HepG2 (cell line): ENCODE data around the gene UROS. TPM values are rescaled to one million over a fixed set of nuclear protein-coding genes. Genes with fewer than 3 reads are reported as not detected.

Source experiments
- ATAC-seq: fragments of 200-7000 bp; cut with Tn5 transposase; 3 replicates; pipeline ENCODE4 v1.9.1; 2020; ENCODE audit warnings: mild to moderate bottlenecking, moderate library complexity
- BruUV-seq: library from RNA; stranded (reverse); fragments of 400-500 nt; replicated peaks from 2 replicates; lab custom pipeline; 2021; lab: Mats Ljungman, UMichigan
- CTCF ChIA-PET: fragments of 300-600 bp; formaldehyde crosslinking; extraction: SDS; loops from one replicate; lab custom pipeline; 2021; ENCODE audit warnings: low total read pairs, inconsistent platforms, low intra/inter-chr PET ratio; lab: Yijun Ruan, JAX
- POLR2A ChIA-PET: fragments of 350-600 bp; sonication (Branson Sonifier 250); formaldehyde crosslinking; loops from one replicate; lab custom pipeline; 2020; ENCODE audit warnings: antibody characterized with exemption, inconsistent platforms; lab: Yijun Ruan, JAX
- DNase-seq: peaks from one replicate; pipeline ENCODE4 v3.0.0-alpha.2; 2015; ENCODE audit warnings: low spot score
- FAIRE-seq: peaks from 3 replicates; lab custom pipeline; 2011; peaks lifted over from hg19 to GRCh38; lab: Jason Lieb, UNC
- H2AFZ ChIP-seq: one replicate; pipeline ENCODE4 v1.6.1; 2011; ENCODE audit warnings: low read length, inconsistent platforms
- H3K27ac ChIP-seq: fragments of 300-600 bp; 3 replicates; pipeline ENCODE4 v1.8.0; 2011; ENCODE audit warnings: mixed run types, mild to moderate bottlenecking, mixed read lengths, low read length, inconsistent platforms; ENCODE audit not compliant: insufficient read depth; ENCODE audit errors: extremely low read length
- H3K27me3 ChIP-seq, 2 experiments: fragments of 200-600 bp in 1 of 2; 2 replicates in 1 of 2; 3 replicates in 1 of 2; pipeline versions ENCODE4 v1.6.0 to v1.8.0; 2011; ENCODE audit warnings: low read length in 2 of 2, mild to moderate bottlenecking in 2 of 2, moderate library complexity in 2 of 2, inconsistent platforms in 1 of 2; ENCODE audit not compliant: insufficient read depth in 2 of 2, control insufficient read depth in 1 of 2
- H3K36me3 ChIP-seq, 2 experiments: fragments of 200-600 bp in 1 of 2; replicated peaks in 1 of 2; 2 replicates in 1 of 2; 3 replicates in 1 of 2; pipeline versions ENCODE4 v1.5.1 to v1.8.0; 2011; ENCODE audit warnings: low read length in 2 of 2, inconsistent platforms in 1 of 2; ENCODE audit not compliant: insufficient read depth in 2 of 2, control insufficient read depth in 1 of 2
- H3K4me1 ChIP-seq: 2 replicates; pipeline ENCODE4 v1.5.1; 2012; ENCODE audit warnings: low read length, inconsistent platforms; ENCODE audit not compliant: insufficient read depth
- H3K4me2 ChIP-seq: 2 replicates; pipeline ENCODE4 v1.6.0; 2011; ENCODE audit warnings: low read depth, low read length, inconsistent platforms
- H3K4me3 ChIP-seq, 3 experiments: fragments of 200-600 bp in 1 of 3; sonication (generic), shearing (Covaris generic) in 1 of 3; replicated peaks in 1 of 3; 2 replicates each; pipeline ENCODE4 v1.5.1; 2011 to 2016; ENCODE audit warnings: low read length in 3 of 3, inconsistent platforms in 2 of 3, low read depth in 2 of 3, mild to moderate bottlenecking in 2 of 3, control low read depth in 1 of 3, mixed read lengths in 1 of 3; ENCODE audit not compliant: insufficient read depth in 1 of 3
- H3K79me2 ChIP-seq: one replicate; pipeline ENCODE4 v1.6.1; 2011; ENCODE audit warnings: low read length, inconsistent platforms; ENCODE audit not compliant: insufficient read depth
- H3K9ac ChIP-seq: 2 replicates; pipeline ENCODE4 v1.6.0; 2011; ENCODE audit warnings: mild to moderate bottlenecking, low read depth, low read length, inconsistent platforms; ENCODE audit not compliant: insufficient read depth
- H3K9me3 ChIP-seq: 2 replicates; pipeline ENCODE4 v1.5.1; 2012; ENCODE audit warnings: mild to moderate bottlenecking, low read length
- H4K20me1 ChIP-seq: 2 replicates; pipeline ENCODE4 v1.6.0; 2011; ENCODE audit warnings: inconsistent platforms, mild to moderate bottlenecking, low read length, moderate library complexity; ENCODE audit not compliant: insufficient read depth
- KMT2B ChIP-seq: IDR thresholded peaks from 2 replicates; pipeline ENCODE4 v1.6.1; 2016; ENCODE audit warnings: missing genetic modification reagents, missing compliant biosample characterization
- NAIF1 ChIP-seq: sonication (generic); formaldehyde crosslinking; IDR thresholded peaks from 2 replicates; pipeline ENCODE4 v1.5.0; 2020; ENCODE audit warnings: mild to moderate bottlenecking, missing genetic modification reagents, borderline replicate concordance
- POLR2AphosphoS5 ChIP-seq: IDR thresholded peaks from 2 replicates; pipeline ENCODE4 v1.6.1; 2012; ENCODE audit warnings: low read depth, low read length
- TRIM24 ChIP-seq: sonication (generic); formaldehyde crosslinking; IDR thresholded peaks from 2 replicates; pipeline ENCODE4 v1.8.0; 2022; ENCODE audit warnings: mild to moderate bottlenecking, missing genetic modification reagents
- WGBS: methylation state at CpG from one replicate; pipeline ENCODE4 v1.1.6; 2017; ENCODE audit warnings: low lambda C conversion rate; 5-methylcytosine and 5-hydroxymethylcytosine counted together
- in situ Hi-C: cut with HindIII; loops from 2 replicates; pipeline ENCODE4 v1.10.0; 2017; ENCODE audit warnings: low pct_unique_long_range_greater_than_20kb; ENCODE audit not compliant: extremely low pct_ligation_motif_present
- intact Hi-C: fragments of 100-400 bp; cut with micrococcal nuclease; formaldehyde crosslinking; loops from one replicate; pipeline ENCODE4 v1.10.0; 2022; ENCODE audit not compliant: unreplicated experiment
- polyA plus RNA-seq, 8 experiments: library from polyadenylated mRNA; depleted of rRNA in 3 of 8; stranded (reverse) in 7 of 8; unstranded in 1 of 8; fragments of >200 nt; fragmentation: Illumina TruSeq in 4 of 8; extraction: Trizol in 4 of 8; gene quantifications; 2 replicates each; pipeline versions ENCODE4 v1.2.1 to v1.2.3, GENCODE V29; 2011 to 2016; ENCODE audit warnings: low read depth in 4 of 8, missing spikeins in 1 of 8, mixed read lengths in 1 of 8; ENCODE audit not compliant: insufficient read depth in 1 of 8
- total RNA-seq, 5 experiments: library from RNA; depleted of rRNA; stranded (reverse); fragments of >200 nt; fragmentation: Illumina TruSeq; extraction: Trizol; gene quantifications; 2 replicates each; pipeline ENCODE4 v1.2.3, GENCODE V29; 2016; ENCODE audit warnings: low read depth in 1 of 5
- TF ChIP-seq, protein P1 (sequence below): sonication (generic); formaldehyde crosslinking; conservative IDR thresholded peaks from 2 replicates; pipeline ENCODE4 v1.8.0; 2022; ENCODE audit warnings: mild to moderate bottlenecking, moderate library complexity, missing genetic modification reagents

UROS gene
- total and polyA plus RNA-seq, 2 of the 13 experiments (the other 11 are each of a cell fraction or from before 2014, with no cell fraction given) = 14.8 to 49.9 TPM

DNA sequence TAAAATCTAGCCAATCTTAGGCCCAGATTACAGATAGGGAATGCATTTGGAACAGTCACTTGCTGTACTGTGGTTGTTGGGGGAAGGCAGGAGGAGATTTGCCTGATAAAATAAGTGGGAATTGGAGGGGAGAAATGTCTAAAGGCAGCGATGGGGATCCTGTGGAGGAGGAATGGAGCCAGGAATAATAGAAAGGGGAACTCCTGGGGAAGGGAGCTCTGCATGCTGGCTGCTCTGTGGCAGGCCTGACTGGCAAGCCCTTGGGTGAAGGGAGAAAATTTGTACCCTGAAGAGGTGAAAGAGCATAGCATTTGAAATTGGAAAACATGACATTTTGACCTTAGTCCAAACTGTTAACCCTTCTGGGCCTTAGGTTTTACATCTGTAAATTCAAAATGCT lies 61.1 kb downstream of the UROS start:
- Histone ChIP-seq H3K4me3 (no peak overlapping the region), H3K9me3 (no peaks in the 10 kb centered on the region), H3K27me3 (no peaks in the 10 kb centered on the region), H3K4me2 (no peak overlapping the region), H3K36me3 (peaks cover 9 to 68% of the 10 kb centered on the region in 2 experiments), H3K9ac (no peak overlapping the region), H2AFZ (no peak overlapping the region), H3K79me2 (no peaks in the 10 kb centered on the region), H3K4me1 (no peaks in the 10 kb centered on the region), H3K27ac (no peak overlapping the region), H4K20me1 (no peaks in the 10 kb centered on the region)
- in situ Hi-C loops = no loop called here
- BruUV-seq = no TSS peak
- FAIRE-seq = no peak
- no peak for ATAC-seq
- 100% methylated on average over 1 of the region's 1 CpG for WGBS
- intact Hi-C loops = no loop called here
- CTCF ChIA-PET = no interaction called here
- no peak for DNase-seq
- POLR2A ChIA-PET = no interaction called here
- no peak for TF ChIP-seq TRIM24 (CRISPR knock-in tag)
- TF ChIP-seq, all 625 proteins: peak for 0

DNA sequence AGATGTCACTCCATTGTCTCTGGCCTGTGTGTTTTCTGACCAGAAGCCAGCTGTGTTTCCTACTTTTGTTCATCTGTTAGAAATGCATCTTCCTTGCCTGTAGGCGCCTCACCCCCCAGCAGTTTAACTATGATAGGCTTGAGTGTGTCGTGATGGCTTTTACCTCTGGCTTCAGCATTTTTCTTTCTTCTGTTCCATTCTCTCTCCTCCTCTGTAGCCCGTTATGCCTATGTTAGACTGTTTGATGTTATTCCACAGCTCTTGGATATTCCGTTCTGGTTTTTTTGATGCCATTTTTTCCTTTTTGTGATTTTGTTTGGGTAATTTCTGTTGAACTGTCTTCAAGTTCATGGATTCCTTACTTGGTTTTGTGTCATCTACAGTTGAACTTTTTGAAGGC lies 65.3 kb downstream of the UROS start:
- in situ Hi-C loops = no loop called here
- Histone ChIP-seq H3K79me2 (peaks cover 2% of the 10 kb centered on the region), H3K27me3 (no peaks in the 10 kb centered on the region), H3K27ac (no peak overlapping the region), H2AFZ (no peak overlapping the region), H3K36me3 (peaks cover 14 to 69% of the 10 kb centered on the region in 2 experiments), H3K9me3 (no peaks in the 10 kb centered on the region), H3K4me1 (no peaks in the 10 kb centered on the region), H4K20me1 (no peaks in the 10 kb centered on the region), H3K4me2 (no peak overlapping the region), H3K9ac (no peak overlapping the region), H3K4me3 (no peak overlapping the region)
- 95% methylated on average over 4 of the region's 4 CpGs for WGBS
- ChIA-PET POLR2A (no interaction called here), CTCF (no interaction called here)
- TF ChIP-seq POLR2AphosphoS5 = no peak
- TF ChIP-seq NAIF1 = no peak
- TF ChIP-seq KMT2B = no peak
- TF ChIP-seq, protein P1, sequence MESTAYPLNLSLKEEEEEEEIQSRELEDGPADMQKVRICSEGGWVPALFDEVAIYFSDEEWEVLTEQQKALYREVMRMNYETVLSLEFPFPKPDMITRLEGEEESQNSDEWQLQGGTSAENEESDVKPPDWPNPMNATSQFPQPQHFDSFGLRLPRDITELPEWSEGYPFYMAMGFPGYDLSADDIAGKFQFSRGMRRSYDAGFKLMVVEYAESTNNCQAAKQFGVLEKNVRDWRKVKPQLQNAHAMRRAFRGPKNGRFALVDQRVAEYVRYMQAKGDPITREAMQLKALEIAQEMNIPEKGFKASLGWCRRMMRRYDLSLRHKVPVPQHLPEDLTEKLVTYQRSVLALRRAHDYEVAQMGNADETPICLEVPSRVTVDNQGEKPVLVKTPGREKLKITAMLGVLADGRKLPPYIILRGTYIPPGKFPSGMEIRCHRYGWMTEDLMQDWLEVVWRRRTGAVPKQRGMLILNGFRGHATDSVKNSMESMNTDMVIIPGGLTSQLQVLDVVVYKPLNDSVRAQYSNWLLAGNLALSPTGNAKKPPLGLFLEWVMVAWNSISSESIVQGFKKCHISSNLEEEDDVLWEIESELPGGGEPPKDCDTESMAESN = no peak
- intact Hi-C loops = no loop called here
- no peak for ATAC-seq
- no TSS peak for BruUV-seq
- no peak for DNase-seq
- FAIRE-seq = no peak
